ENCODE results near the gene MYO5A.
"Not testable (repeated sequence)": the region's sequence is repeated elsewhere in the genome, so short reads cannot be mapped to it uniquely, and the experiment has no call there.

Gene MYO5A

DNA sequence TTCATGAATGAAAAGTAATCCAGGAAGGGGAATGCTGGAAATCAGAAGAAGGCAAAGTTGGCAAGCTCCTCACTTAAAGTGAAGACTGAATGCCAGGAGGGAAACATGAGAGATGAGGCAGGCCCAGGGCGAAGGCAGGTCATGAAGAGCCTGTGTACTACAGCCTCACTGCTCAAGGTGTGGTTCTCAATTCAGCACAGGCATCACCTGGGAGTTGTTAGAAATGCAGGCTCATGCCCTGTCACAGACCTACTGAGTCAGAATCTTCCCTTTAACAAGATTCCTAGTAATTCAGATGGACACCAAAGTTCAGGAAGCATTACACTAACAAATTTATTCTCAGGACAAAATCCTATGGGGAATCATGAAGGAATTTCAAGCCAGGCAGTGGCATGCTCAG is 14.2 kb downstream of the MYO5A start:
- no peaks in the 10 kb centered on the region for H3F3A ChIP-seq (ENCODE audit: insufficient read depth)
- no peaks in the 10 kb centered on the region for H3K9me3 ChIP-seq (ENCODE audit: insufficient read depth, low read length)
- no peaks in the 10 kb centered on the region; the same call in 1 of the 2 replicates for H3K79me2 ChIP-seq (ENCODE audit: insufficient read depth, low read length)
- no peak overlapping the region for H2AFZ ChIP-seq (ENCODE audit: low read depth, low read length, severe bottlenecking)
- no peak overlapping the region for H3K9ac ChIP-seq (ENCODE audit: low read length)
- peaks cover 9% of the 10 kb centered on the region for H4K20me1 ChIP-seq (ENCODE audit: low read depth, low read length)
- TF ChIP-seq, protein P1, sequence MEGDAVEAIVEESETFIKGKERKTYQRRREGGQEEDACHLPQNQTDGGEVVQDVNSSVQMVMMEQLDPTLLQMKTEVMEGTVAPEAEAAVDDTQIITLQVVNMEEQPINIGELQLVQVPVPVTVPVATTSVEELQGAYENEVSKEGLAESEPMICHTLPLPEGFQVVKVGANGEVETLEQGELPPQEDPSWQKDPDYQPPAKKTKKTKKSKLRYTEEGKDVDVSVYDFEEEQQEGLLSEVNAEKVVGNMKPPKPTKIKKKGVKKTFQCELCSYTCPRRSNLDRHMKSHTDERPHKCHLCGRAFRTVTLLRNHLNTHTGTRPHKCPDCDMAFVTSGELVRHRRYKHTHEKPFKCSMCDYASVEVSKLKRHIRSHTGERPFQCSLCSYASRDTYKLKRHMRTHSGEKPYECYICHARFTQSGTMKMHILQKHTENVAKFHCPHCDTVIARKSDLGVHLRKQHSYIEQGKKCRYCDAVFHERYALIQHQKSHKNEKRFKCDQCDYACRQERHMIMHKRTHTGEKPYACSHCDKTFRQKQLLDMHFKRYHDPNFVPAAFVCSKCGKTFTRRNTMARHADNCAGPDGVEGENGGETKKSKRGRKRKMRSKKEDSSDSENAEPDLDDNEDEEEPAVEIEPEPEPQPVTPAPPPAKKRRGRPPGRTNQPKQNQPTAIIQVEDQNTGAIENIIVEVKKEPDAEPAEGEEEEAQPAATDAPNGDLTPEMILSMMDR (IDR thresholded peaks at IDR 0.05; ENCODE audit: insufficient read depth, low read length, poor library complexity, severe bottlenecking) = no peak
- TF ChIP-seq EZH2phosphoT487 (conservative IDR thresholded peaks at IDR 0.05; ENCODE audit: low read length) = no peak
- H3K9me2 ChIP-seq (replicated peaks; ENCODE audit: insufficient read depth, low read length) = no peaks in the 10 kb centered on the region
- no peak overlapping the region for H3K4me3 ChIP-seq (ENCODE audit: insufficient read depth, low read length, poor library complexity, severe bottlenecking)
- no peak overlapping the region for H3K4me2 ChIP-seq (ENCODE audit: low read depth, low read length, poor library complexity, severe bottlenecking)
- no peak overlapping the region for H3K27ac ChIP-seq (ENCODE audit: low read depth, low read length)
- no peaks in the 10 kb centered on the region for H3K36me3 ChIP-seq (ENCODE audit: low read length)
- no peaks in the 10 kb centered on the region for H3K27me3 ChIP-seq (ENCODE audit: low read length)

DNA sequence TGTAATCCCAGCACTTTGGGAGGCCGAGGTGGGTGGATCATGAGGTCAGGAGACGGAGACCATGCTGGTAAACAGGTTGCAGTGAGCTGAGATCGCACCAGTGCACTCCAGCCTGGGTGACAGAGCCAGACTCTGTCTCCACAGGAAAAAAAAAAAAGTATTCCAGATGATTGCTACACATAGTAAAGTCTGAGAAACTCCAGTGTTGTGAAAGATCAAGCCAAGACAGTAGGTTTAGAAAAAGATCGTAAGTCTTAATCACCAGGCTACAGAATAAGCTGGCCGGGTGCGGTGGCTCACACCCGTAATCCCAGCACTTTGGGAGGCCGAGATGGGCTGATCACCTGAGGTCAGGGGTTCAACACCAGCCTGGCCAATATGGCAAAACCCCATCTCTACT is 15.8 kb downstream of the MYO5A start:
- not testable (repeated sequence) for H3K27ac ChIP-seq (ENCODE audit: low read depth, low read length); H3K4me2 ChIP-seq (ENCODE audit: low read depth, low read length, poor library complexity, severe bottlenecking); H2AFZ ChIP-seq (ENCODE audit: low read depth, low read length, severe bottlenecking); H3K79me2 ChIP-seq (ENCODE audit: insufficient read depth, low read length); H4K20me1 ChIP-seq (ENCODE audit: low read depth, low read length); H3K9me2 ChIP-seq (replicated peaks; ENCODE audit: insufficient read depth, low read length); H3K27me3 ChIP-seq (ENCODE audit: low read length); H3K4me3 ChIP-seq (ENCODE audit: insufficient read depth, low read length, poor library complexity, severe bottlenecking); H3K36me3 ChIP-seq (ENCODE audit: low read length); H3K9ac ChIP-seq (ENCODE audit: low read length); H3F3A ChIP-seq (ENCODE audit: insufficient read depth); H3K9me3 ChIP-seq (ENCODE audit: insufficient read depth, low read length)

DNA sequence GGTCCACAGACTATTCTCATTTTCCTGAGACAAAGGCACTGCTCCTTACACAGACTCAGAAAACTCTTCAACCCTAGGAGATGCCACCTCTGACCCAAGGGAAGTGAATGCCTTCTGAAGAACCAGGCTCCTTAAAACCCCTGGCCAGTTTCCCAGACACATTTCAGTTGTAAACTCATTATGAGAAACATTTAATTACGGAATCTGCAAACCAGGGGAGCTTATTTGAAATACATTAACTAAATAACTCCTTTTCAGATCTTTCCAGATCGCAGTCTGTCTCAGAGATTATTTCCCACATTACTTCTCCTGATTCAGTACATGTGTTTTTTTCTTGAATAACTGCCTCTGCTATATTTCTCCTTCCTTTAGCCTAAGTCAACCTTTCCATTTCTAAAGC is 17.6 kb downstream of the MYO5A start:
- Histone ChIP-seq H3K27ac (ENCODE audit: low read depth, low read length) (no peak overlapping the region), H3K4me2 (ENCODE audit: low read depth, low read length, poor library complexity, severe bottlenecking) (no peak overlapping the region), H3K79me2 (ENCODE audit: insufficient read depth, low read length) (no peaks in the 10 kb centered on the region; the same call in 1 of the 2 replicates), H3K27me3 (ENCODE audit: low read length) (no peaks in the 10 kb centered on the region), H4K20me1 (ENCODE audit: low read depth, low read length) (peaks cover 4% of the 10 kb centered on the region; the same call in 1 of the 2 replicates), H3K9me3 (ENCODE audit: insufficient read depth, low read length) (no peaks in the 10 kb centered on the region), H3K4me3 (ENCODE audit: insufficient read depth, low read length, poor library complexity, severe bottlenecking) (no peak overlapping the region), H3K36me3 (ENCODE audit: low read length) (no peaks in the 10 kb centered on the region), H3F3A (ENCODE audit: insufficient read depth) (no peaks in the 10 kb centered on the region), H3K9ac (ENCODE audit: low read length) (no peak overlapping the region), H3K9me2 (replicated peaks; ENCODE audit: insufficient read depth, low read length) (no peaks in the 10 kb centered on the region), H2AFZ (ENCODE audit: low read depth, low read length, severe bottlenecking) (no peak overlapping the region)
- TF ChIP-seq, protein P1 (IDR thresholded peaks at IDR 0.05; ENCODE audit: insufficient read depth, low read length, poor library complexity, severe bottlenecking) = no peak
- no peak for TF ChIP-seq EZH2phosphoT487 (conservative IDR thresholded peaks at IDR 0.05; ENCODE audit: low read length)

DNA sequence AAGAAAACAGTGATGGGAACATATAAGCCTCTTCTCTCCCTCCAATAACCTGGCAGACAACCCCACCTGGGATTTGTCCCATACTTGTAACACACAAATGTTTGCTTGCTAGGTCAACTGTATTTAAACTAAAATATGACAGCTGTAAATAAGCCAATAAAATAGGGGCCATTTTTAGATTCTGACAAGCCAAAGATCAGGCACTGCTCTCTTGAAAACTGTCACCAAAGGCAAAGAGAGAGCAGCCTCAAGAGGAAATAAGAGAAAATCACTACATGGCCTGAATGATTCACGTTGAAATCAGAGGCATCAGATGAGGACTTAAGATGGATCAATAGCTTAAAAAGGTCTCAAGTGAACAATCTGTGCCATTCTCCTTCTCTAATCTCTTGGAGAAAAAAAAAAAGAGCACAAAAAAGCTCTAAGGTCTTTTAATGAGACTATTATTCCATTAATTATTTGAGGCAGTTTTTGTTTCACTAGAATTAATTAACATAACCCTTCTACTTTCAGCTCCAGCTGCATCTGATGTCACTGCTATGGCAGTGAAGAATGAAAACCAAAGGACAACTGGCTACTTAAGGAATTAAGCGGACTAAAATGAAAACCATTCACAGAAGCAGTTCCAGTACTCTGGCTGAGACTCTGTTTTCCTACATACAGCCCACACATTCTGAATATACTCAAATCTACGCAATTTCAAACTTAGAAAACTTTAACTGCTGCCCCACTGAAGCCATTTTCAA is 19.0 kb downstream of the MYO5A start:
- TF ChIP-seq, protein P1 (IDR thresholded peaks at IDR 0.05; ENCODE audit: insufficient read depth, low read length, poor library complexity, severe bottlenecking) = no peak
- no peak for TF ChIP-seq EZH2phosphoT487 (conservative IDR thresholded peaks at IDR 0.05; ENCODE audit: low read length)
- H4K20me1 ChIP-seq (ENCODE audit: low read depth, low read length) = peaks cover 4% of the 10 kb centered on the region; the same call in 1 of the 2 replicates
- H2AFZ ChIP-seq (ENCODE audit: low read depth, low read length, severe bottlenecking) = no peak overlapping the region
- no peaks in the 10 kb centered on the region for H3K27me3 ChIP-seq (ENCODE audit: low read length)
- H3K9me3 ChIP-seq (ENCODE audit: insufficient read depth, low read length) = no peaks in the 10 kb centered on the region
- no peak overlapping the region for H3K4me3 ChIP-seq (ENCODE audit: insufficient read depth, low read length, poor library complexity, severe bottlenecking)
- no peaks in the 10 kb centered on the region; the same call in 1 of the 2 replicates for H3K79me2 ChIP-seq (ENCODE audit: insufficient read depth, low read length)
- no peak overlapping the region for H3K9ac ChIP-seq (ENCODE audit: low read length)
- H3K4me2 ChIP-seq (ENCODE audit: low read depth, low read length, poor library complexity, severe bottlenecking) = no peak overlapping the region
- H3K9me2 ChIP-seq (replicated peaks; ENCODE audit: insufficient read depth, low read length) = no peaks in the 10 kb centered on the region
- no peaks in the 10 kb centered on the region for H3F3A ChIP-seq (ENCODE audit: insufficient read depth)
- no peak overlapping the region for H3K27ac ChIP-seq (ENCODE audit: low read depth, low read length)
- no peaks in the 10 kb centered on the region for H3K36me3 ChIP-seq (ENCODE audit: low read length)

All from SU-DHL-6 (cell line).